Calu3 (cell line): ENCODE results near the gene NTSR1. TPM values are rescaled to one million over a fixed set of nuclear protein-coding genes. Genes with fewer than 3 reads are reported as not detected.

Source experiments
- BruUV-seq: library from RNA; stranded (reverse); fragments of 400-500 nt; replicated peaks from 2 replicates; lab custom pipeline; 2021; lab: Mats Ljungman, UMichigan
- CTCF ChIA-PET: fragments of 300-600 bp; sonication (Branson Sonifier 250); formaldehyde crosslinking; loops from one replicate; lab custom pipeline; 2022; ENCODE audit warnings: antibody characterized with exemption; lab: Charles Lee
- DNase-seq: peaks from one replicate; pipeline ENCODE4 v3.0.0; 2022
- H3K27ac Mint-ChIP-seq: one replicate; pipeline ENCODE4 v1.8.0; 2022; ENCODE audit warnings: mixed read lengths; ENCODE audit not compliant: unreplicated experiment
- H3K27me3 Mint-ChIP-seq: one replicate; pipeline ENCODE4 v1.8.0; 2022; ENCODE audit warnings: mixed read lengths; ENCODE audit not compliant: unreplicated experiment
- H3K36me3 Mint-ChIP-seq: one replicate; pipeline ENCODE4 v1.8.0; 2022; ENCODE audit warnings: mild to moderate bottlenecking, moderate library complexity, mixed read lengths; ENCODE audit not compliant: insufficient read depth, unreplicated experiment
- H3K4me1 Mint-ChIP-seq: one replicate; pipeline ENCODE4 v1.8.0; 2022; ENCODE audit warnings: mild to moderate bottlenecking, low read depth, mixed read lengths; ENCODE audit not compliant: unreplicated experiment
- H3K4me3 Mint-ChIP-seq: one replicate; pipeline ENCODE4 v1.8.0; 2022; ENCODE audit warnings: mild to moderate bottlenecking, low read depth, moderate library complexity, mixed read lengths; ENCODE audit not compliant: unreplicated experiment
- H3K9me3 Mint-ChIP-seq: one replicate; pipeline ENCODE4 v1.8.0; 2022; ENCODE audit warnings: low read depth, mixed read lengths; ENCODE audit not compliant: unreplicated experiment
- CTCF ChIP-seq: fragments of 200-600 bp; IDR thresholded peaks from one replicate; pipeline ENCODE4 v1.8.0; 2022; ENCODE audit warnings: antibody characterized with exemption; ENCODE audit not compliant: unreplicated experiment
- intact Hi-C: fragments of 100-400 bp; cut with micrococcal nuclease; formaldehyde crosslinking; loops from one replicate; pipeline ENCODE4 v1.10.0; 2022; ENCODE audit not compliant: unreplicated experiment
- total RNA-seq: library from RNA; stranded (reverse); gene quantifications from 2 replicates; pipeline ENCODE4 v1.2.3, GENCODE V29; 2022

Gene NTSR1
- total RNA-seq, 1 experiment from 2014 or later: not detected

GRCh38 chr20:62710886-62711702, 2.5 kb downstream of the NTSR1 start:
- H3K9me3 Mint-ChIP-seq: peaks cover 2% of the 10 kb centered on the region
- BruUV-seq: no TSS peak
- CTCF ChIA-PET: interaction anchor here (0.6 to 1.5 kb wide), 4 partner anchors 12 to 226 kb away, joined by 3 to 7 read pairs (median 3); no protein-coding TSS in a partner anchor
- peak; percentile 78 for DNase-seq
- H3K4me3 Mint-ChIP-seq: peak overlapping the region; percentile 35
- H3K4me1 Mint-ChIP-seq: peaks cover 16% of the 10 kb centered on the region
- no peak for TF ChIP-seq CTCF
- intact Hi-C loops: no loop called here
- no peaks in the 10 kb centered on the region for H3K36me3 Mint-ChIP-seq
- peaks cover 86% of the 10 kb centered on the region for H3K27me3 Mint-ChIP-seq
- H3K27ac Mint-ChIP-seq: no peak overlapping the region

GRCh38 chr20:62711703-62712101, 3.1 kb downstream of the NTSR1 start:
- Mint-ChIP-seq H3K9me3 (peaks cover 2% of the 10 kb centered on the region), H3K4me1 (peaks cover 16% of the 10 kb centered on the region), H3K36me3 (no peaks in the 10 kb centered on the region), H3K4me3 (peak overlapping the region; percentile 35), H3K27me3 (peaks cover 92% of the 10 kb centered on the region), H3K27ac (no peak overlapping the region)
- no TSS peak for BruUV-seq
- peak; percentile 34 for DNase-seq
- intact Hi-C loops: no loop called here
- CTCF ChIA-PET: interaction anchor here (0.6 to 1.5 kb wide), 3 partner anchors 11 to 220 kb away, joined by 3 to 7 read pairs (median 3); no protein-coding TSS in a partner anchor
- no peak for TF ChIP-seq CTCF

- intact Hi-C loops: no loop called here
- BruUV-seq: no TSS peak
- Mint-ChIP-seq H3K4me3 (no peak overlapping the region), H3K4me1 (peaks cover 16% of the 10 kb centered on the region), H3K27me3 (peaks cover 97% of the 10 kb centered on the region), H3K27ac (no peak overlapping the region), H3K36me3 (no peaks in the 10 kb centered on the region), H3K9me3 (peaks cover 2% of the 10 kb centered on the region)
- no peak for TF ChIP-seq CTCF
- DNase-seq: no peak
- CTCF ChIA-PET: no interaction called here
Measured at GRCh38 chr20:62712606-62713005, 4.0 kb downstream of the NTSR1 start.

GRCh38 chr20:62714006-62714405, 5.4 kb downstream of the NTSR1 start:
- H3K4me1 Mint-ChIP-seq: peaks cover 16% of the 10 kb centered on the region
- H3K27ac Mint-ChIP-seq: no peak overlapping the region
- no peaks in the 10 kb centered on the region for H3K36me3 Mint-ChIP-seq
- no peak for DNase-seq
- H3K27me3 Mint-ChIP-seq: peaks cover 99% of the 10 kb centered on the region
- CTCF ChIA-PET: no interaction called here
- H3K4me3 Mint-ChIP-seq: no peak overlapping the region
- H3K9me3 Mint-ChIP-seq: peaks cover 2% of the 10 kb centered on the region
- no peak for TF ChIP-seq CTCF
- BruUV-seq: no TSS peak
- intact Hi-C loops: no loop called here
